Mesodermal cell (in vitro differentiated cells): Measurements from ENCODE around the gene SPOCK3.

Source experiments
- H3K27ac ChIP-seq: 2 replicates; pipeline ENCODE4 v1.7.0; 2013; ENCODE audit warnings: mild to moderate bottlenecking, low read depth, low read length, moderate library complexity; ENCODE audit not compliant: severe bottlenecking
- H3K36me3 ChIP-seq: 2 replicates; pipeline ENCODE4 v1.7.1; 2013; ENCODE audit warnings: mild to moderate bottlenecking, low read length, moderate library complexity; ENCODE audit not compliant: control insufficient read depth, insufficient read depth
- H3K4me1 ChIP-seq: one replicate; pipeline ENCODE4 v1.7.1; 2013; ENCODE audit warnings: mild to moderate bottlenecking, low read length; ENCODE audit not compliant: insufficient read depth, control insufficient read depth, poor library complexity, severe bottlenecking
- H3K4me3 ChIP-seq: 2 replicates; pipeline ENCODE4 v1.7.0; 2013; ENCODE audit warnings: low read length, control low read depth, mild to moderate bottlenecking; ENCODE audit not compliant: insufficient read depth, poor library complexity, severe bottlenecking; ENCODE audit errors: extremely low read depth
- H3K9me3 ChIP-seq: 2 replicates; pipeline ENCODE4 v1.7.1; 2013; ENCODE audit warnings: mild to moderate bottlenecking, low read length, moderate library complexity; ENCODE audit not compliant: control insufficient read depth
- WGBS, 2 experiments: methylation state at CpG; one replicate each; pipeline ENCODE4 v1.1.5; 2013; ENCODE audit warnings: missing lambda C conversion rate in 2 of 2; ENCODE audit not compliant: insufficient coverage in 2 of 2; 5-methylcytosine and 5-hydroxymethylcytosine counted together

The SPOCK3 gene

GRCh38 chr4:167041524-167041923, 192.8 kb downstream of the SPOCK3 start:
- no peaks in the 10 kb centered on the region for H3K4me1 ChIP-seq
- no CpG with 5 or more reads among the region's 1 CpG for WGBS, 2 experiments

GRCh38 chr4:167035390-167035789, 198.9 kb downstream of the SPOCK3 start:
- H3K36me3 ChIP-seq, result no peaks in the 10 kb centered on the region
- 79 to 90% methylated on average over 2 to 3 of the region's 3 CpGs for WGBS, 2 experiments

More at GRCh38 chr4:167041524-167041923, 192.8 kb downstream of the SPOCK3 start:
- Histone ChIP-seq H3K9me3 (no peaks in the 10 kb centered on the region), H3K36me3 (no peaks in the 10 kb centered on the region), H3K4me3 (no peak overlapping the region), H3K27ac (no peak overlapping the region)

GRCh38 chr4:167034983-167035382, 199.3 kb downstream of the SPOCK3 start:
- H3K4me1 ChIP-seq, result peaks cover 10% of the 10 kb centered on the region
- WGBS, 2 experiments, result no CpG with 5 or more reads among the region's 2 CpGs
- H3K36me3 ChIP-seq, result no peaks in the 10 kb centered on the region
- no peak overlapping the region for H3K4me3 ChIP-seq
- no peaks in the 10 kb centered on the region for H3K9me3 ChIP-seq
- H3K27ac ChIP-seq, result no peak overlapping the region

More at GRCh38 chr4:167035390-167035789, 198.9 kb downstream of the SPOCK3 start:
- no peaks in the 10 kb centered on the region for H3K9me3 ChIP-seq
- H3K4me1 ChIP-seq, result peaks cover 10% of the 10 kb centered on the region
- no peak overlapping the region for H3K27ac ChIP-seq
- H3K4me3 ChIP-seq, result no peak overlapping the region

- no CpG with 5 or more reads among the region's 3 CpGs for WGBS, 2 experiments
- no peaks in the 10 kb centered on the region for H3K36me3 ChIP-seq
- H3K4me3 ChIP-seq, result no peak overlapping the region
- H3K9me3 ChIP-seq, result no peaks in the 10 kb centered on the region
- H3K4me1 ChIP-seq, result peaks cover 10% of the 10 kb centered on the region
- H3K27ac ChIP-seq, result no peak overlapping the region
These were observed 201.4 kb downstream of the SPOCK3 start for GRCh38 chr4:167032871-167033270.

- Histone ChIP-seq H3K27ac (no peak overlapping the region), H3K4me3 (no peak overlapping the region), H3K36me3 (no peaks in the 10 kb centered on the region), H3K9me3 (no peaks in the 10 kb centered on the region), H3K4me1 (peaks cover 10% of the 10 kb centered on the region)
- 46 to 64% methylated on average over 2 of the region's 3 CpGs for WGBS, 2 experiments
These were observed 202.6 kb downstream of the SPOCK3 start for GRCh38 chr4:167031534-167032156.

GRCh38 chr4:167028976-167029375, 205.3 kb downstream of the SPOCK3 start:
- H3K27ac ChIP-seq, result no peak overlapping the region
- peaks cover 10% of the 10 kb centered on the region for H3K4me1 ChIP-seq
- no peak overlapping the region for H3K4me3 ChIP-seq
- H3K9me3 ChIP-seq, result no peaks in the 10 kb centered on the region
- no peaks in the 10 kb centered on the region for H3K36me3 ChIP-seq
- no CpG with 5 or more reads among the region's 3 CpGs for WGBS, 2 experiments

GRCh38 chr4:167025670-167026069, 208.6 kb downstream of the SPOCK3 start:
- H3K4me1 ChIP-seq, result no peaks in the 10 kb centered on the region
- no peak overlapping the region for H3K4me3 ChIP-seq
- H3K27ac ChIP-seq, result no peak overlapping the region
- H3K9me3 ChIP-seq, result no peaks in the 10 kb centered on the region
- 100% methylated on average over 1 of the region's 3 CpGs for WGBS, 2 experiments
- H3K36me3 ChIP-seq, result no peaks in the 10 kb centered on the region

GRCh38 chr4:167023364-167023925, 210.8 kb downstream of the SPOCK3 start:
- WGBS, 2 experiments, result 100% methylated on average over 1 of the region's 4 CpGs; no CpG with 5 or more reads in 1 of the 2 experiments
- no peak overlapping the region for H3K4me3 ChIP-seq

GRCh38 chr4:167021545-167022155, 212.6 kb downstream of the SPOCK3 start:
- Histone ChIP-seq H3K4me1 (no peaks in the 10 kb centered on the region), H3K9me3 (no peaks in the 10 kb centered on the region), H3K27ac (no peak overlapping the region), H3K4me3 (no peak overlapping the region), H3K36me3 (no peaks in the 10 kb centered on the region)
- WGBS, 2 experiments, result 47 to 93% methylated on average over 3 to 5 of the region's 11 CpGs

More at GRCh38 chr4:167023364-167023925, 210.8 kb downstream of the SPOCK3 start:
- Histone ChIP-seq H3K36me3 (no peaks in the 10 kb centered on the region), H3K9me3 (no peaks in the 10 kb centered on the region), H3K4me1 (no peaks in the 10 kb centered on the region), H3K27ac (no peak overlapping the region)

- Histone ChIP-seq H3K27ac (no peak overlapping the region), H3K36me3 (no peaks in the 10 kb centered on the region), H3K9me3 (no peaks in the 10 kb centered on the region), H3K4me3 (no peak overlapping the region), H3K4me1 (no peaks in the 10 kb centered on the region)
- 60% methylated on average over 1 of the region's 1 CpG; no CpG with 5 or more reads in 1 of the 2 experiments for WGBS, 2 experiments
These were observed 213.9 kb downstream of the SPOCK3 start for GRCh38 chr4:167020410-167020809.

GRCh38 chr4:167014944-167015343, 219.3 kb downstream of the SPOCK3 start:
- H3K4me1 ChIP-seq, result no peaks in the 10 kb centered on the region
- no peaks in the 10 kb centered on the region for H3K9me3 ChIP-seq
- no peaks in the 10 kb centered on the region for H3K36me3 ChIP-seq
- no peak overlapping the region for H3K4me3 ChIP-seq
- H3K27ac ChIP-seq, result no peak overlapping the region
